Keratinocyte (primary cell): Measurements from ENCODE around the gene RAD23B. TPM values are rescaled to one million over a fixed set of nuclear protein-coding genes. Genes with fewer than 3 reads are reported as not detected.
A peak's percentile ranks its signal among the peaks of the same experiment; 100 is the strongest.

Experiments used
- DNase-seq: peaks from one replicate; pipeline ENCODE4 v3.0.0-alpha.2; 2011; ENCODE audit warnings: low read depth, missing footprints, low spot score
- FAIRE-seq: peaks from 2 replicates; lab custom pipeline; 2011; peaks lifted over from hg19 to GRCh38; lab: Jason Lieb, UNC
- H2AFZ ChIP-seq: 2 replicates; pipeline ENCODE4 v1.6.0; 2012; ENCODE audit warnings: low read length, control low read depth, inconsistent platforms; ENCODE audit not compliant: control insufficient read depth
- H3K27ac ChIP-seq: 2 replicates; pipeline ENCODE4 v1.5.1; 2011; ENCODE audit warnings: low read length; ENCODE audit not compliant: control insufficient read depth, insufficient read depth
- H3K27me3 ChIP-seq: 3 replicates; pipeline ENCODE4 v1.6.0; 2011; ENCODE audit warnings: low read length; ENCODE audit not compliant: control insufficient read depth, insufficient read depth; ENCODE audit errors: extremely low read depth
- H3K36me3 ChIP-seq, 2 experiments: 2 replicates in 1 of 2; 3 replicates in 1 of 2; pipeline ENCODE4 v1.5.1; 2011; ENCODE audit warnings: low read length in 2 of 2, mild to moderate bottlenecking in 1 of 2; ENCODE audit not compliant: control insufficient read depth in 2 of 2, insufficient read depth in 2 of 2; ENCODE audit errors: extremely low read depth in 1 of 2
- H3K4me1 ChIP-seq: 3 replicates; pipeline ENCODE4 v1.5.1; 2011; ENCODE audit warnings: low read length; ENCODE audit not compliant: control insufficient read depth, insufficient read depth; ENCODE audit errors: extremely low read depth
- H3K4me2 ChIP-seq: 3 replicates; pipeline ENCODE4 v1.6.0; 2011; ENCODE audit warnings: low read depth, low read length; ENCODE audit not compliant: control insufficient read depth, insufficient read depth; ENCODE audit errors: extremely low read depth
- H3K4me3 ChIP-seq, 3 experiments: fragments of 200-600 bp in 1 of 3; sonication (generic) in 1 of 3; 2 replicates in 2 of 3; 3 replicates in 1 of 3; pipeline ENCODE4 v1.5.1; 2011 to 2016; ENCODE audit warnings: low read length in 3 of 3, mild to moderate bottlenecking in 3 of 3, control low read depth in 2 of 3, inconsistent platforms in 1 of 3, low read depth in 1 of 3, mixed read lengths in 1 of 3, mixed run types in 1 of 3, moderate library complexity in 1 of 3; ENCODE audit not compliant: control insufficient read depth in 2 of 3, insufficient read depth in 2 of 3; ENCODE audit errors: extremely low read depth in 1 of 3
- H3K79me2 ChIP-seq: 2 replicates; pipeline ENCODE4 v1.6.0; 2012; ENCODE audit warnings: low read length; ENCODE audit not compliant: control insufficient read depth, insufficient read depth
- H3K9ac ChIP-seq: 3 replicates; pipeline ENCODE4 v1.6.0; 2011; ENCODE audit warnings: low read length; ENCODE audit not compliant: control insufficient read depth, insufficient read depth; ENCODE audit errors: extremely low read depth
- H3K9me1 ChIP-seq: 3 replicates; pipeline ENCODE4 v1.6.0; 2011; ENCODE audit warnings: low read length; ENCODE audit not compliant: control insufficient read depth, insufficient read depth; ENCODE audit errors: extremely low read depth
- H3K9me3 ChIP-seq: 2 replicates; pipeline ENCODE4 v1.5.1; 2012; ENCODE audit warnings: low read depth, low read length; ENCODE audit not compliant: control insufficient read depth
- H4K20me1 ChIP-seq: 3 replicates; pipeline ENCODE4 v1.6.0; 2011; ENCODE audit warnings: low read length; ENCODE audit not compliant: control insufficient read depth, insufficient read depth; ENCODE audit errors: extremely low read depth
- CTCF ChIP-seq, 3 experiments: IDR thresholded peaks in 1 of 3; conservative IDR thresholded peaks in 1 of 3; optimal IDR thresholded peaks in 1 of 3; 2 replicates in 2 of 3; 3 replicates in 1 of 3; pipeline versions ENCODE3 to v1.5.1; 2011; ENCODE audit warnings: low read length in 3 of 3, mild to moderate bottlenecking in 3 of 3, moderate library complexity in 2 of 3, control low read depth in 1 of 3, inconsistent platforms in 1 of 3; ENCODE audit not compliant: insufficient read depth in 2 of 3; ENCODE audit errors: extremely low read depth in 1 of 3
- EZH2 ChIP-seq: IDR thresholded peaks from one replicate; pipeline ENCODE4 v1.6.1; 2012; ENCODE audit warnings: inconsistent platforms, mild to moderate bottlenecking, low read length, moderate library complexity
- dilution Hi-C: fragments of 300-500 bp; cut with MboI; formaldehyde crosslinking; loops from one replicate; pipeline ENCODE4 v1.7.0; 2020; ENCODE audit warnings: low sequenced_read_pairs; ENCODE audit not compliant: extremely low pct_ligation_motif_present
- polyA plus RNA-seq, 5 experiments: library from polyadenylated mRNA; depleted of rRNA in 3 of 5; stranded (reverse) in 3 of 5; stranded (forward) in 1 of 5; unstranded in 1 of 5; fragments of >200 nt; gene quantifications; 1 replicate in 1 of 5; 2 replicates in 3 of 5; 3 replicates in 1 of 5; pipeline versions ENCODE4 v1.2.1 to v1.2.3, GENCODE V29; 2011 to 2012; ENCODE audit warnings: missing spikeins in 2 of 5, low read depth in 1 of 5, low replicate concordance in 1 of 5

Gene RAD23B
- polyA plus RNA-seq, 1 donor (not counting 4 experiments of a cell fraction or from before 2014, with no cell fraction given): 168 TPM

- H3K4me2 ChIP-seq: no peak overlapping the region
- no peak for DNase-seq
- no peak for FAIRE-seq
- H3K4me1 ChIP-seq: peaks cover 6% of the 10 kb centered on the region
- no peaks in the 10 kb centered on the region for H3K9me3 ChIP-seq
- no peaks in the 10 kb centered on the region for H3K79me2 ChIP-seq
- H2AFZ ChIP-seq: no peak overlapping the region
- no peaks in the 10 kb centered on the region for H4K20me1 ChIP-seq
- TF ChIP-seq EZH2: no peak
- no peak for TF ChIP-seq CTCF (optimal IDR thresholded peaks at IDR 0.05 in 1 of 3, IDR thresholded peaks at IDR 0.05 in 1 of 3, conservative IDR thresholded peaks at IDR 0.05 in 1 of 3; ENCODE audit: extremely low read depth in 1 of 3, insufficient read depth in 2 of 3, low read length in 3 of 3)
- no peak overlapping the region for H3K9ac ChIP-seq
- no peaks in the 10 kb centered on the region for H3K36me3 ChIP-seq
- no peaks in the 10 kb centered on the region for H3K9me1 ChIP-seq
- dilution Hi-C loops: no loop called here
- no peak overlapping the region for H3K4me3 ChIP-seq
- H3K27ac ChIP-seq: no peak overlapping the region
- no peaks in the 10 kb centered on the region for H3K27me3 ChIP-seq
Measured at GRCh38 chr9:107350443-107350842, 67.4 kb downstream of the RAD23B start.

- FAIRE-seq: peak; percentile 66
- DNase-seq: no peak
Measured at GRCh38 chr9:107351382-107352045, 68.4 kb downstream of the RAD23B start.

More at GRCh38 chr9:107351382-107352045, 68.4 kb downstream of the RAD23B start:
- no peaks in the 10 kb centered on the region for H3K79me2 ChIP-seq
- H3K9me3 ChIP-seq: no peaks in the 10 kb centered on the region
- H3K4me1 ChIP-seq: peaks cover 6% of the 10 kb centered on the region
- H3K27ac ChIP-seq: no peak overlapping the region
- H3K4me3 ChIP-seq: no peak overlapping the region
- no peak overlapping the region for H3K9ac ChIP-seq
- H3K4me2 ChIP-seq: no peak overlapping the region
- no peaks in the 10 kb centered on the region for H3K27me3 ChIP-seq
- dilution Hi-C loops: no loop called here
- H3K36me3 ChIP-seq: no peaks in the 10 kb centered on the region
- TF ChIP-seq EZH2: no peak
- no peak for TF ChIP-seq CTCF (optimal IDR thresholded peaks at IDR 0.05 in 1 of 3, IDR thresholded peaks at IDR 0.05 in 1 of 3, conservative IDR thresholded peaks at IDR 0.05 in 1 of 3; ENCODE audit: extremely low read depth in 1 of 3, insufficient read depth in 2 of 3, low read length in 3 of 3)
- no peaks in the 10 kb centered on the region for H4K20me1 ChIP-seq
- H2AFZ ChIP-seq: no peak overlapping the region
- no peaks in the 10 kb centered on the region for H3K9me1 ChIP-seq
